ENCODE results near the gene EIF2B1. TPM values are rescaled to one million over a fixed set of nuclear protein-coding genes. Genes with fewer than 3 reads are reported as not detected.

EIF2B1 gene
- total and polyA plus RNA-seq, 9 of the 15 experiments (the other 6 are each of a cell fraction or from before 2014, with no cell fraction given) = 35.7 to 195 (median 67.8) TPM

- no peak for TF ChIP-seq ARID3A (IDR thresholded peaks at IDR 0.05; ENCODE audit: borderline replicate concordance, low read depth, low read length)
- TF ChIP-seq ZBTB9 (CRISPR knock-in tag; IDR thresholded peaks at IDR 0.05) = 0 out of 2 replicates have a peak, but pooled peaks have one; percentile 70
- no peak for TF ChIP-seq CUX1 (CRISPR knock-in tag; IDR thresholded peaks at IDR 0.05)
- TF ChIP-seq HLTF (IDR thresholded peaks at IDR 0.05) = peak; percentile 65; the same call in 1 of the 2 replicates
- TF ChIP-seq SMAD3 (CRISPR knock-in tag; conservative IDR thresholded peaks at IDR 0.05) = 0 out of 2 replicates have a peak, but pooled peaks have one; percentile 22
- TF ChIP-seq TAL1 (IDR thresholded peaks at IDR 0.05) = no peak
- 0 out of 2 replicates have a peak, but pooled peaks have one; percentile 3 for TF ChIP-seq RERE (CRISPR knock-in tag; IDR thresholded peaks at IDR 0.05; ENCODE audit: borderline replicate concordance)
- no peak for TF ChIP-seq ZNF280B (CRISPR knock-in tag; IDR thresholded peaks at IDR 0.05)
- TF ChIP-seq CBFB (CRISPR knock-in tag; IDR thresholded peaks at IDR 0.05) = peak; percentile 30; the same call in 1 of the 2 replicates
- TF ChIP-seq MTA3 (IDR thresholded peaks at IDR 0.05; ENCODE audit: borderline replicate concordance) = peak; percentile 90
Observed at GRCh38 chr12:123601602-123602489, 31.6 kb downstream of the EIF2B1 start, which contains the start of gene DDX55 (continued).
